Measurements from ENCODE around the gene IL17REL.
A peak's percentile ranks its signal among the peaks of the same experiment; 100 is the strongest.

Gene IL17REL

GRCh38 chr22:50045211-50046018 lies 32.9 kb upstream of the IL17REL start:
- no peak for DNase-seq

GRCh38 chr22:50044485-50045118 lies 32.0 kb upstream of the IL17REL start:
- DNase-seq = no peak

DNA sequence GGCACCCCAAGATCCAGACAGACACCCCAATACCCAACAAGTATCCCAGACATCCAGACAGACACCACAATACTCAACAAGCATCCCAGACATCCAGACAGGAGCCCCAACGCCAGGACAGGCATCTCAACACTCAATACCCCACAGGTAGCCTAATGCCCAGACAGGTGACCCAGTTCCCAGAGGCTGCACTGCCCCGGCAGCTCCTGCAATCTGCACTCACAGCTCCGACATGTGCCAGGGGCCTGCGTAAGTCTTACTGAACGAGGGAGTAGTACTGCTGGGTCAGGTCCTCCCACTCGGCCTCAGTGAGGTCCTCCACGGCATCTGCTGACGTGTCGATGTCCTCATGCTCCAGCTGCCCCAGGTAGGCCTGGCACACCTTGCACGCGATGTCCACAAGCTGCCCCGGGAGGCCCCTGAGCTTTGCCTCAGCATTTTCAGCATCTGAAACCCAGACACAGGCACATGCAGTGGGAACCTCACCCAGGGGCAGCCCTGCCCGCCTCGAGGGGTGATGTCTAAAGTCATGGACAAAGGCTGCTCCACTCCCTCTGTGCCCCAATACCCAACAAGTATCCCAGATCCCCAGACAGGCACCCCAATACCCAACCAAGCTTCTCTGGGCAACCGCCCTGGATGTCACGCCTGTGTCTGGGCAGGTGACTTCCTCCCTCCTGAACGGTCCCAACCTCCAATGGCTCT lies 28.9 kb upstream of the IL17REL start:
- DNase-seq = no peak

- DNase-seq = no peak
These were observed 28.2 kb upstream of the IL17REL start for GRCh38 chr22:50040717-50041116.

GRCh38 chr22:50039669-50040443 lies 27.3 kb upstream of the IL17REL start:
- DNase-seq = no peak

GRCh38 chr22:50035976-50036724 lies 23.6 kb upstream of the IL17REL start:
- DNase-seq = no peak

DNA sequence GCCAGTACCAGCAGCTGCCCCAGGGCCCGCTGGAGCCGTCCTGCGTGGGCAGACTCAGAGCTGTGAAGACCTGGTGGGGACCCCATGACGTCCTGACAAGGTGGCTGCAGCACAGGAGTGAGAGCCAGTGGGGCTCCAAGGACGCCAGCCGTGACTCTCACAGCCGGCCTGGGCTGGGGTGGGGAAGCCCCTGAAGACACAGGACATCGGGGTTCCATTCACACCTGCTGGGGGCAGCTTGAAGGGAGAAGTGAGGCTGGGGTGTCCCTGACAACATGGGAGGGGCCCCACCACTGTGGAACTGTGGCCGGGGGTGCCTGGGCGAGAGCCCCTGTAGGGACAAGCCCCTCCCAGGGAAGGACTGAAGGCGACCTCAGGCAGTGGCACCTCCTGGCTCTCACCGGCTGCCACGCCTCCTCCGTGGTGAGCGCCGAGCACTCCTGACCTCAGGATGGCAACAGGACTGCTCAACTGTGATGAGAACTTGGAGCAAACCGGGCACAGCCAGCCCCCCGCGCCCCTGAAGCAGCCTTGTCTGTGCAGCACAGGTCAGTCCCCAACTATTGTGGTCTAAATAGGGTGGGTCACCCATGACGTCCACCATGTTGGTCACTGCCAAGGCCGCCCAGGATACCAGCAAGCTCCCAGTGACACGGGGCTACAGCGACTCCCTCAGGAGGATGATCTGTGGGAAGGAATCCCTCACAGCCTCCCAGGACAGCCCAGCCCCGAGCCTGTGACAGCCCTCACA lies 22.7 kb upstream of the IL17REL start:
- no peak for DNase-seq

GRCh38 chr22:50034126-50035081 lies 21.8 kb upstream of the IL17REL start:
- DNase-seq = no peak

DNA sequence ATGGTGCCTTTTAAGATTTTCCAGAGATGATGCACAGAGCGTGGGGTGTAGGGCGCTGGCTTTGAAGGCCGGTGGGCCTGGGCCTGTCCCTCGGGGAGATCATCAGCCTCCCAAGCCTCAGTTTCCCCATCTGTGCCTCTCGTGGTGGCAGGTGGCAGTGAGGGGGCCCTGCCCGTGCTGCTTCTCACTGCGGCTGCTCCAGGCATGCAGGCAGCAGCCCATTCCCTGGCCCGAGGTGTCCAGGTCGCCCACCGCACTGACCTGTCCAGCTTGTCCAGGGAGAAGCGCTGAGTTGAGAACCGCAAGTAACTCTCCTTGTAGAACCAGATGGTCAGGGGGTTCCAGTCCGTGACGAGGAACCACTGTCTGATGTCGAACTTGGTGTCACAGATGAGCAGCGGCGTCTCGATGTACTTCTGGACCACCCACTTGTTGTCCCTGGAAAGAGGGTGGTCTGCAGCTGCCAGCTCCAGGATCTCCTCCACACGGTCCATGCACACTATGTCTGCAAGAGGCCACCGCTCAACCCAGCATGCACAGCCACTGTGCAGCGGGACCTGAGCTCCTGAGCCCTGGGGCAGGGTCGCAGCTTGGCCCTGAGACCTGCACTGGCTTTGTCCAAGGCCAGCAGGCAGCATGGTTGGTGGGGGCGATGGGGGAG lies 20.5 kb upstream of the IL17REL start:
- DNase-seq = no peak

- DNase-seq = no peak
These were observed 19.7 kb upstream of the IL17REL start for GRCh38 chr22:50032109-50032871.

- DNase-seq = no peak
These were observed 18.9 kb upstream of the IL17REL start for GRCh38 chr22:50031189-50032091.

DNA sequence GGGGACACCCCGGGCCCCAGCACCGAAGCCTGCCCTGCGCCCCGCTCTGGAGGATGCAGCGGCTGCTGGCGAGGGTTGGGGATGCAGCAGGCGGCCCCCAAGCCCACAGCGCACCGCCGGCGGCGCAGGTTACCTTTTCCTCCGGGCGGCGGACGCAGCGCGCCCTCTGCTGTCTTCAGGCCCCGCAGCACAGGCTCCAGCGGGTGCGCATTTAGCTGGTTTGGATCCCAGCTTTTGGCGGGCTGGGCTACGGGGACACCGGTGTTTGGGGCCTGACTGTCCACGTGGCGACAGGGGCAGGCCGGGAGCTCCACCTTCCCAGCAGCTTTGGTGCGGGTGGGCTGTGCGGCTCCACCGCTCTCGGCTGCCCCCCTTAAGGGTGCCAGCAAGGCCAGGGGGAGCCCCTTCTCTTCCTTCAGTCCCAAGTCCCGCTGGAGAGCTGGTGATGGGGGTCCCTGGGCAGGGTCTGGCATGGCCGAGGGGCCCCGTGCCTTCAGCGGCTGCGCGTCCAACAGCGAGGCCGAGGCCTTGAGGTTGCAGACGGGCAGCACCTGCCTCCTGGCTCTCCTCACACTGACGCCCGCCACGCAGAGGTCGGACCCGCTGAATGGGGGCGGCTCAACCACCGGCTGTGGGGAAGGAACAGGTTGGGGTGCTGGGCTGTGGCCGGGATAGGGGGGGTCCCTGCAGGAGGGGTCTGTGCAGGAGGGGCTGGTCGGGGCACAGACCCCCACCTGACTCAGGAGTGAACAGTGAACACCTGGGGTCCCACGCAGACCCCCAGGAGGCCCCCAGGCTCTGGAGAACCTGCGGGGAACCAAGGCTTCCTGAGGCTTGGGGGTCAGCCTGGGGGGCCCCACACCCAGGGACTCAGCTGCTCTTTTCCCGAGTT lies 18.0 kb upstream of the IL17REL start:
- peak; percentile 84 for DNase-seq

DNA sequence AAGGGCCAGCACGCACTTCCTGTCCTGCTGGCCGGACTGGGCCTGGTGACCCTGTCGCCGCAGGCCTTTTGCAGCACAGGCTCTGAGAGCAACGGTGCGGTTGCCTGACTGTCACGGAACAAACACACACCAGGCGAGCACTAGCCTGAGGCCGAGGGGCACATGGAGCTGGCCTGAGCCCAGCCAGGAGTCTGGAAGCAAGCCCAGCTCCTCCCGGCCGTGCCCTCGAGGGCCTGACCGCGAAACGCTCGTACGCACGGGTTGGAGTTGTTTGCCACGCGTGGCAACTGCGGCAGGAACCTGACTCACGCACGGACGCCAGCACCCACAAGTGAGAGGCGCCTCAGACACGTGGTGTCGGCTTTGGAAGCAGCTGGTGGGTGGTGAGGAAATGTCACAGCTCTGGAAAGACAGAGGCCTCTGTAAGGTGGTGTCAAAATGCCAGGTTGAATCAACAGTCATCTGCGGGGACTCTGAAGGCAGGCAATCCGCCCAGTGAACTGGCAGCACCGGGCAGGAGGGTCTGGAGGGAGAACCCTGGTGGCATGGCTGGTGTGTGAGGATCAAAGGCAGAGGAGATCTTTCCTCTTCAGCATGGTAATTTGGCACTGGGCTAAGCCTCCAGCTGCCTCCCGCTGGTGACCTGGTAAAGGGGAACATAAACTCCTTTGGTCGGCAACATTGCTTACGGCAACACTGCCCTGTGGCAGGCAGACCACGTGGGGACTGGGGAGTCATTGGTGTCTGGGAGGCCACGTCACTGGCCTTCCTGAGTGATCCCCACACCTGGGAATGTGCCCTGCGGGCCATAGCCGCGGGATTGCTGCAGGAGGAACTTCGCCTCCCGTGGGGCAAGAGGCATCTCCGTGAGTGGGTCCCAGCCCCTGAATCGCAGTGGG lies 15.3 kb upstream of the IL17REL start:
- DNase-seq = no peak

DNA sequence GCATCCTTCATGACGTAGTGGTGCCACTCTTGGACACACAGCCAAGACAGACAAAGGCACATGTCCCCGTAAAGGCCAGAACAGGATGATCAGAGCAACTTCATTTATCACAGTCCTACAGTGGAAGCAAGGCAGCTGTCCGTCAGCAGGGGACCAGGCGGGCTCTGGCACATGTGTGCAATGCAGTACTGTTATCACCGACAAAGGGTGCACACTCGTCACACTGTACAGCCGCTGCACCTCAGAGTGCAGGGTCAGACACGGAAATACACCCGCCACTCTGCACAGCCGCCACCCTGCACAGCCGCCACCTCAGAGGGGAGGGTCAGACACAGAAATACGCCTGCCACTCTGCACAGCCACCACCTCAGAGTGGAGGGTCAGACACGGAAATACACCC lies 13.4 kb upstream of the IL17REL start:
- DNase-seq = no peak

GRCh38 chr22:50022171-50022819 lies 9.7 kb upstream of the IL17REL start:
- DNase-seq = no peak
